ENCODE measurements around the gene NFKBIA.
"Not testable (repeated sequence)": the region's sequence is repeated elsewhere in the genome, so short reads cannot be mapped to it uniquely, and the experiment has no call there.

The NFKBIA gene

DNA sequence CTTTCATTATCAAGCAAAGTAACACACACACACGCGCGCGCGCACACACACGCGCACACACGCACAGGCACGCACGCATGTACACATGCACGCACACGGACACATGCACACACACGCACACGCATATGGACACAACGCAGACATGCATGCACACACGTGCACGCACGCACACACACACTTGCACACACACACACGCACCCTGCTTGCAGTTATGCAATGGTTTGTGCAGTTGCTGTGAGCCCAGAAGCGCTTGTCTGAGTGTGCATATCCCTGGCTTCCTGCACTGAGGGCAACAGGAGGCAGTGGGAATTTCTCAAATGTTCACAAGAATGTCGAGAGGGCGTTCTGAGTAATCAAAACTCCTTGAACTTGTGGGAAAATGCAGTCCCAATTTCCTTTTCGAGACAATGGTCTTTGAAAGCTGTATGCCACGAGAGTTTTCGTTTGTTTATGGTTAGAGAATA is 41.6 kb downstream of the NFKBIA start:
- no peaks in the 10 kb centered on the region for H4K20me1 ChIP-seq (ENCODE audit: insufficient read depth, low read length)
- H2AFZ ChIP-seq (ENCODE audit: low read depth, low read length): no peak overlapping the region
- TF ChIP-seq, protein P1, sequence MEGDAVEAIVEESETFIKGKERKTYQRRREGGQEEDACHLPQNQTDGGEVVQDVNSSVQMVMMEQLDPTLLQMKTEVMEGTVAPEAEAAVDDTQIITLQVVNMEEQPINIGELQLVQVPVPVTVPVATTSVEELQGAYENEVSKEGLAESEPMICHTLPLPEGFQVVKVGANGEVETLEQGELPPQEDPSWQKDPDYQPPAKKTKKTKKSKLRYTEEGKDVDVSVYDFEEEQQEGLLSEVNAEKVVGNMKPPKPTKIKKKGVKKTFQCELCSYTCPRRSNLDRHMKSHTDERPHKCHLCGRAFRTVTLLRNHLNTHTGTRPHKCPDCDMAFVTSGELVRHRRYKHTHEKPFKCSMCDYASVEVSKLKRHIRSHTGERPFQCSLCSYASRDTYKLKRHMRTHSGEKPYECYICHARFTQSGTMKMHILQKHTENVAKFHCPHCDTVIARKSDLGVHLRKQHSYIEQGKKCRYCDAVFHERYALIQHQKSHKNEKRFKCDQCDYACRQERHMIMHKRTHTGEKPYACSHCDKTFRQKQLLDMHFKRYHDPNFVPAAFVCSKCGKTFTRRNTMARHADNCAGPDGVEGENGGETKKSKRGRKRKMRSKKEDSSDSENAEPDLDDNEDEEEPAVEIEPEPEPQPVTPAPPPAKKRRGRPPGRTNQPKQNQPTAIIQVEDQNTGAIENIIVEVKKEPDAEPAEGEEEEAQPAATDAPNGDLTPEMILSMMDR (IDR thresholded peaks at IDR 0.05; ENCODE audit: borderline replicate concordance, extremely low read depth, low read length, poor library complexity, severe bottlenecking): no peak
- H3K36me3 ChIP-seq (ENCODE audit: insufficient read depth, low read length): no peaks in the 10 kb centered on the region
- no peak overlapping the region for H3K4me2 ChIP-seq (ENCODE audit: insufficient read depth, low read length)
- H3K27me3 ChIP-seq (ENCODE audit: insufficient read depth, low read length, poor library complexity): no peaks in the 10 kb centered on the region
- no peak for DNase-seq
- no peaks in the 10 kb centered on the region for H3K9me3 ChIP-seq (ENCODE audit: insufficient read depth, low read length, severe bottlenecking)
- ATAC-seq (ENCODE audit: insufficient read depth, low read depth): no peak
- no peaks in the 10 kb centered on the region for H3K79me2 ChIP-seq (ENCODE audit: insufficient read depth, low read length)
- H3K4me1 ChIP-seq (ENCODE audit: insufficient read depth, low read length): no peaks in the 10 kb centered on the region
- no peak overlapping the region for H3K4me3 ChIP-seq (ENCODE audit: low read depth in 1 of 2, low read length in 2 of 2)
- H3K9ac ChIP-seq (ENCODE audit: low read depth, low read length): no peak overlapping the region
- no peak overlapping the region for H3K27ac ChIP-seq (ENCODE audit: low read length)

DNA sequence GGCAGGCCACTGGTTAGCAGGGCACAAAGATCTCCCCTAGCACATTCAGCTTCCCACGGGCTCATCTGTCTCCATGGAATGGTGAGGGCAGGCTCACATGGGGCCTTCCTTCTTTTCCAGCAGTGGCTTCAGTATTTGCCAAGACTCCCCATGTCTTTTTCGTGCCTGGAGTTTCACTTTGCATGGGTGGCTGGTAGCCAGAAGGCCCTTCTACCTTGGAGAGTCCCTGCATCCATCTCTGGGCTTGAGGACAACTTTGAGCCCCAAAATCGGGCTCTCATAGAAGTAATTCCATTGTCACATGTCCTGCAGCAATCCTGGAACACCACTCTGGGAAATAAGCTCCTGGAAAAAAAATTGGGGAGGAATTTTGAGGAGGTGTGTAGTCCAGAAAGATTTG is 42.1 kb downstream of the NFKBIA start:
- ATAC-seq (ENCODE audit: insufficient read depth, low read depth): no peak
- no peak overlapping the region for H3K9ac ChIP-seq (ENCODE audit: low read depth, low read length)
- H3K79me2 ChIP-seq (ENCODE audit: insufficient read depth, low read length): no peaks in the 10 kb centered on the region
- no peak overlapping the region for H3K4me3 ChIP-seq (ENCODE audit: low read depth in 1 of 2, low read length in 2 of 2)
- H3K9me3 ChIP-seq (ENCODE audit: insufficient read depth, low read length, severe bottlenecking): no peaks in the 10 kb centered on the region
- no peaks in the 10 kb centered on the region for H4K20me1 ChIP-seq (ENCODE audit: insufficient read depth, low read length)
- no peak overlapping the region for H3K27ac ChIP-seq (ENCODE audit: low read length)
- H3K36me3 ChIP-seq (ENCODE audit: insufficient read depth, low read length): no peaks in the 10 kb centered on the region
- DNase-seq: no peak
- TF ChIP-seq EZH2 (IDR thresholded peaks at IDR 0.05; ENCODE audit: borderline replicate concordance, low read depth, low read length, severe bottlenecking): no peak
- TF ChIP-seq, protein P1 (IDR thresholded peaks at IDR 0.05; ENCODE audit: borderline replicate concordance, extremely low read depth, low read length, poor library complexity, severe bottlenecking): no peak
- no peaks in the 10 kb centered on the region for H3K4me1 ChIP-seq (ENCODE audit: insufficient read depth, low read length)
- no peak overlapping the region for H3K4me2 ChIP-seq (ENCODE audit: insufficient read depth, low read length)
- no peak overlapping the region for H2AFZ ChIP-seq (ENCODE audit: low read depth, low read length)
- no peaks in the 10 kb centered on the region for H3K27me3 ChIP-seq (ENCODE audit: insufficient read depth, low read length, poor library complexity)

DNA sequence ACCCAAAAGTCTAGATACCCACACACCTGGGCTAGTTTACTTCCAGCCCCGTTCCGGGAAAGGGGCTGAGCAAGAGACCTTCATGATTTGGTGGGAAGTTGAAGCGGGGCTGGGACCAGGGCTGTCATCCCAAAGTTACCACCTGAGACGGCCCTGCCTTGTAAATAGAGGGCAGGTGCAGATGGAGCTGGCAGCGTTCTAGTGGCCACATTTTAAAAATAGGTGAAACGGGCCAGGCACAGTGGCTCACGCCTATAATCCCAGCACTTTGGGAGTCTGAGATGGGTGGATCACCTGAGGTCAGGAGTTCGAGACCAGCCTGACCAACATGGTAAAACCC is 43.4 kb downstream of the NFKBIA start:
- Histone ChIP-seq H3K27ac (ENCODE audit: low read length) (no peak overlapping the region), H3K9ac (ENCODE audit: low read depth, low read length) (no peak overlapping the region), H3K4me3 (ENCODE audit: low read depth in 1 of 2, low read length in 2 of 2) (no peak overlapping the region), H3K4me2 (ENCODE audit: insufficient read depth, low read length) (no peak overlapping the region), H4K20me1 (ENCODE audit: insufficient read depth, low read length) (no peaks in the 10 kb centered on the region), H3K9me3 (ENCODE audit: insufficient read depth, low read length, severe bottlenecking) (no peaks in the 10 kb centered on the region), H3K27me3 (ENCODE audit: insufficient read depth, low read length, poor library complexity) (no peaks in the 10 kb centered on the region), H3K4me1 (ENCODE audit: insufficient read depth, low read length) (no peaks in the 10 kb centered on the region), H2AFZ (ENCODE audit: low read depth, low read length) (no peak overlapping the region), H3K79me2 (ENCODE audit: insufficient read depth, low read length) (no peaks in the 10 kb centered on the region), H3K36me3 (ENCODE audit: insufficient read depth, low read length) (no peaks in the 10 kb centered on the region)
- DNase-seq (no peak), ATAC-seq (ENCODE audit: insufficient read depth, low read depth) (no peak)
- TF ChIP-seq, protein P1 (IDR thresholded peaks at IDR 0.05; ENCODE audit: borderline replicate concordance, extremely low read depth, low read length, poor library complexity, severe bottlenecking): no peak
- no peak for TF ChIP-seq EZH2 (IDR thresholded peaks at IDR 0.05; ENCODE audit: borderline replicate concordance, low read depth, low read length, severe bottlenecking)

DNA sequence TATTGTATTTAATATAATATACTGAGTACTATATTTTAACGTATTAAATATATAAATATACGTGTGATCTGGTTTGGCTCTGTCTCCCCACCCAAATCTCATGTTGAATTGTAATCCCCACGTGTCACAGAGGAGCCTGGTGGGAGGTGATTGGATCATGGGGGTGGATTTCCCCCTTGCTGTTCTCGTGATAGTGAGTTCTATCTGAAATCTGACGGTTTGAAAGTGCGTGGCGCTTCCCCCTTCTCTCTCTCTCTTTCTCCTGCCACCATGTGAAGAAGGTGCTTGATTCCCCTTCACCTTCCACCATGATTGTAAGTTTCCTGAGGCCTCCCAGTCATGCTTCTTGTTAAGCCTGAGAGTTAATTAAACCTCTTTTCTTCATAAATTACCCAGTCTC is 44.9 kb downstream of the NFKBIA start:
- not testable (repeated sequence) for H3K4me2 ChIP-seq (ENCODE audit: insufficient read depth, low read length); H3K27me3 ChIP-seq (ENCODE audit: insufficient read depth, low read length, poor library complexity)

More for the DNA sequence above, 44.9 kb downstream of the NFKBIA start:
- ATAC-seq (ENCODE audit: insufficient read depth, low read depth); H3K9me3 ChIP-seq (ENCODE audit: insufficient read depth, low read length, severe bottlenecking); H3K27ac ChIP-seq (ENCODE audit: low read length); H3K4me1 ChIP-seq (ENCODE audit: insufficient read depth, low read length); H4K20me1 ChIP-seq (ENCODE audit: insufficient read depth, low read length); H2AFZ ChIP-seq (ENCODE audit: low read depth, low read length); H3K79me2 ChIP-seq (ENCODE audit: insufficient read depth, low read length); H3K9ac ChIP-seq (ENCODE audit: low read depth, low read length); H3K36me3 ChIP-seq (ENCODE audit: insufficient read depth, low read length); DNase-seq; H3K4me3 ChIP-seq (ENCODE audit: low read depth in 1 of 2, low read length in 2 of 2): not testable (repeated sequence)

All from DND-41 (cell line).